IMR-90 (cell line): Measurements from ENCODE around the gene EGFR.

ENCODE experiments used
- CTCF ChIP-seq: conservative IDR thresholded peaks from 2 replicates; pipeline ENCODE4 v1.5.1; 2012; ENCODE audit warnings: mild to moderate bottlenecking, low read depth, low read length, improper control_type of control experiment
- MAZ ChIP-seq: IDR thresholded peaks from 2 replicates; pipeline ENCODE4 v1.6.1; 2012; ENCODE audit warnings: low read depth, mild to moderate bottlenecking, low read length, improper control_type of control experiment, moderate library complexity, borderline replicate concordance
- POLR2A ChIP-seq: IDR thresholded peaks from 2 replicates; pipeline ENCODE4 v1.6.1; 2012; ENCODE audit warnings: mild to moderate bottlenecking, low read depth, low read length

- no peak for TF ChIP-seq MAZ
- no peak for TF ChIP-seq CTCF
- no peak for TF ChIP-seq POLR2A
These were observed 206.0 kb downstream of the EGFR start for GRCh38 chr7:55224810-55225209.
